Stimulated activated naive CD4-positive, alpha-beta T cell treated with Interleukin-2 at 50 U/mL for 16 hours (primary cell): Measurements from ENCODE around the gene SLC13A5.
A peak's percentile ranks its signal among the peaks of the same experiment; 100 is the strongest.
"Not testable (repeated sequence)": the region's sequence is repeated elsewhere in the genome, so short reads cannot be mapped to it uniquely, and the experiment has no call there.

Source experiments
- DNase-seq: peaks from one replicate; lab custom pipeline; 2025; lab: John Stamatoyannopoulos, UW

SLC13A5 gene

GRCh38 chr17:6661464-6661848 is 51.7 kb downstream of the SLC13A5 start:
- DNase-seq = no peak

- DNase-seq = no peak
Measured at GRCh38 chr17:6660805-6661463, 52.2 kb downstream of the SLC13A5 start.

GRCh38 chr17:6660101-6660500 is 53.1 kb downstream of the SLC13A5 start:
- DNase-seq = no peak

- DNase-seq = not testable (repeated sequence)
Measured at GRCh38 chr17:6658411-6658810, 54.8 kb downstream of the SLC13A5 start.

- DNase-seq = no peak
Measured at GRCh38 chr17:6657633-6658287, 55.4 kb downstream of the SLC13A5 start.

- peak; percentile 56 for DNase-seq
Measured at GRCh38 chr17:6656797-6657632, 56.2 kb downstream of the SLC13A5 start.

- DNase-seq = not testable (repeated sequence)
Measured at GRCh38 chr17:6655732-6656361, 57.3 kb downstream of the SLC13A5 start.

- no peak for DNase-seq
Measured at GRCh38 chr17:6654841-6655731, 58.1 kb downstream of the SLC13A5 start.

GRCh38 chr17:6651919-6652452 is 61.2 kb downstream of the SLC13A5 start:
- DNase-seq = no peak

GRCh38 chr17:6651354-6651918 is 61.7 kb downstream of the SLC13A5 start, which contains the start of the genes C17orf100 and MED31:
TSS of gene C17orf100 (plus strand) at chr17:6651762. CDS start at chr17:6651914, 152 bp downstream.
TSS of gene MED31 (minus strand) at chr17:6651605. CDS start at chr17:6651528, 77 bp downstream.
- DNase-seq = peak; percentile 93

- DNase-seq = no peak
Measured at GRCh38 chr17:6648181-6648580, 65.0 kb downstream of the SLC13A5 start.

- no peak for DNase-seq
Measured at GRCh38 chr17:6643451-6644125, 69.6 kb downstream of the SLC13A5 start.

GRCh38 chr17:6642592-6642991 is 70.6 kb downstream of the SLC13A5 start:
- no peak for DNase-seq

- no peak for DNase-seq
Measured at GRCh38 chr17:6641247-6641863, 71.8 kb downstream of the SLC13A5 start.

- peak; percentile 89 for DNase-seq
Measured at GRCh38 chr17:6640536-6641246, 72.5 kb downstream of the SLC13A5 start, which contains the start of the genes KIAA0753 and TXNDC17. TSS of gene KIAA0753 (minus strand) at chr17:6640711. CDS start at chr17:6635103, 5,608 bp downstream. TSS of gene TXNDC17 (plus strand) at chr17:6641060. CDS start at chr17:6641083, 23 bp downstream.

- peak; percentile 42 for DNase-seq
Measured at GRCh38 chr17:6639586-6640535, 73.3 kb downstream of the SLC13A5 start.

- no peak for DNase-seq
Measured at GRCh38 chr17:6639014-6639585, 74.1 kb downstream of the SLC13A5 start.
